Left ventricle myocardium inferior (tissue), 1 donor: ENCODE measurements around the gene MYH11. TPM values are rescaled to one million over a fixed set of nuclear protein-coding genes. Genes with fewer than 3 reads are reported as not detected.

Source experiments
- DNase-seq: peaks from one replicate; pipeline ENCODE4 v3.0.0-alpha.2; 2020
- H3K27ac ChIP-seq: fragments of 200-600 bp; replicated peaks from 2 replicates; pipeline ENCODE4 v1.8.0; 2021
- H3K27me3 ChIP-seq: fragments of 200-600 bp; 2 replicates; pipeline ENCODE4 v1.8.0; 2021; ENCODE audit warnings: low read depth
- H3K36me3 ChIP-seq: fragments of 200-600 bp; 2 replicates; pipeline ENCODE4 v1.8.0; 2021
- H3K4me1 ChIP-seq: fragments of 200-600 bp; 2 replicates; pipeline ENCODE4 v1.8.0; 2021
- H3K4me3 ChIP-seq: fragments of 200-600 bp; 2 replicates; pipeline ENCODE4 v1.8.0; 2021; ENCODE audit warnings: mild to moderate bottlenecking, moderate library complexity
- H3K9me3 ChIP-seq: fragments of 200-600 bp; replicated peaks from 2 replicates; pipeline ENCODE4 v1.8.0; 2021
- intact Hi-C: fragments of 100-400 bp; cut with micrococcal nuclease; formaldehyde crosslinking; loops from one replicate; pipeline ENCODE4 v1.11.0; 2022
- total RNA-seq: library from RNA; stranded (reverse); fragmentation: NEBNext Ultra II Directional; extraction: Animal tissue kit (Norgen Biotek cat#: 25700); gene quantifications from one replicate; pipeline ENCODE4 v1.2.1, GENCODE V29; 2021
- TF ChIP-seq, protein P1 (sequence below): fragments of 200-600 bp; IDR thresholded peaks from 2 replicates; pipeline ENCODE4 v1.8.0; 2021; ENCODE audit warnings: antibody characterized with exemption, mild to moderate bottlenecking, borderline replicate concordance
- donor health status: DM: no; HTN: yes; CAD: no; lungs with severe emphysema.

The MYH11 gene
- total RNA-seq, 1 donor from 2014 or later = 15.6 TPM

DNA sequence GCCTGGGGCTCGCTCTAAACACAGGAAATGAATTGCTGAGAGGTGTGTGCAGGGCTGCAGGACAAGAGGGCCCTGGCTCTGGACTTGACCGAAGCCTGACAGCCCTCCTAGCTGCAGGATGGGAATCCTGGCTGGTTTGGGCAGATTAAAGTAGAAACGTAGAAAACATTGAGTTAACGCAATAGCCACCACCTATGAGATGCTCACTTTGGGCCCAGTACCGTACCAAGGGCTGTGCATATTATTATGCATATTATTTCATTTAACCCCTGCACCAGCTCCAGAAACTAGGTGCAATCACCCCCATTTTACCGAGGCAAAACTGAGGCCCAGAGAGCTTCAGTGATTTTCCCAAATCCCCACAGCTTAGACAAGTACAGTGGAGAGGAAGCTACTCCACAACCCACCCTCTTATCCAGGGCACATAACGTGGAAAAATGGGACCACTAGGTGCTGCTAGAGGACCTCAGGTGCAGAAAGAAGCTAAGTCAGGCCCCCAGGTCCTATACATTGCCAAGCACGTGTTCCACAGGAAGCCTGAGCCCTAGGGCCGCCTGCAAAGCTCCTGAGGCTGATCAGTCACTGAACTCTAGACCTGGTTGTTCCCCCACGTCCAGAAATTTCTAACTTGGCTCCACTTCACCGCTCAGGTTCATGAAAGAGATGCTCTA is 79.2 kb downstream of the MYH11 start:
- TF ChIP-seq, protein P1, sequence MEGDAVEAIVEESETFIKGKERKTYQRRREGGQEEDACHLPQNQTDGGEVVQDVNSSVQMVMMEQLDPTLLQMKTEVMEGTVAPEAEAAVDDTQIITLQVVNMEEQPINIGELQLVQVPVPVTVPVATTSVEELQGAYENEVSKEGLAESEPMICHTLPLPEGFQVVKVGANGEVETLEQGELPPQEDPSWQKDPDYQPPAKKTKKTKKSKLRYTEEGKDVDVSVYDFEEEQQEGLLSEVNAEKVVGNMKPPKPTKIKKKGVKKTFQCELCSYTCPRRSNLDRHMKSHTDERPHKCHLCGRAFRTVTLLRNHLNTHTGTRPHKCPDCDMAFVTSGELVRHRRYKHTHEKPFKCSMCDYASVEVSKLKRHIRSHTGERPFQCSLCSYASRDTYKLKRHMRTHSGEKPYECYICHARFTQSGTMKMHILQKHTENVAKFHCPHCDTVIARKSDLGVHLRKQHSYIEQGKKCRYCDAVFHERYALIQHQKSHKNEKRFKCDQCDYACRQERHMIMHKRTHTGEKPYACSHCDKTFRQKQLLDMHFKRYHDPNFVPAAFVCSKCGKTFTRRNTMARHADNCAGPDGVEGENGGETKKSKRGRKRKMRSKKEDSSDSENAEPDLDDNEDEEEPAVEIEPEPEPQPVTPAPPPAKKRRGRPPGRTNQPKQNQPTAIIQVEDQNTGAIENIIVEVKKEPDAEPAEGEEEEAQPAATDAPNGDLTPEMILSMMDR = peak; percentile 51
- H3K4me1 ChIP-seq = no peaks in the 10 kb centered on the region
- intact Hi-C loops = no loop called here
- no peaks in the 10 kb centered on the region for H3K9me3 ChIP-seq
- no peaks in the 10 kb centered on the region for H3K36me3 ChIP-seq
- peaks cover 59% of the 10 kb centered on the region for H3K27me3 ChIP-seq
- no peak for DNase-seq
- H3K4me3 ChIP-seq = no peak overlapping the region
- no peak overlapping the region for H3K27ac ChIP-seq

DNA sequence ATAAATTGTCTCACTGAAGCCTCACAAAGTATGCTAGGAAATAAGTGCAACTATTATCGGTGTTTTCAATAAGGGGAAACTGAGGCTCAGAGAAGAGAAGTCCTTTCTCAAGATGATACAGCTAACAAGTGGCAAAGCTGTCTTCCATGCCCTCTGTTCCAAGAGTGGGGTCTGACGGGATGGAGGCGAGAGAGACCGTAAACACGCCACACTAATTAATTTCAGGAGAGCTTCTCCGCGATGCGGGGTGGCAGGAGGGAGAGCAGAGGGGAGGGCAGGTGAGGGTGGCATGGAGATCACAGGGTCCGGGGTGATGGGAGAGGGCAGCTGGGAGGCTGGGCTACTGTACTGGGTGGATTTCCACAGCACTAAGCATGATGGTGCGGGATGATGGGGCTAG is 80.3 kb downstream of the MYH11 start:
- H3K36me3 ChIP-seq = no peaks in the 10 kb centered on the region
- H3K9me3 ChIP-seq = no peaks in the 10 kb centered on the region
- no peaks in the 10 kb centered on the region for H3K4me1 ChIP-seq
- H3K27ac ChIP-seq = no peak overlapping the region
- no peak for DNase-seq
- intact Hi-C loops = no loop called here
- no peak overlapping the region for H3K4me3 ChIP-seq
- TF ChIP-seq, protein P1 = no peak
- H3K27me3 ChIP-seq = peaks cover 52% of the 10 kb centered on the region

DNA sequence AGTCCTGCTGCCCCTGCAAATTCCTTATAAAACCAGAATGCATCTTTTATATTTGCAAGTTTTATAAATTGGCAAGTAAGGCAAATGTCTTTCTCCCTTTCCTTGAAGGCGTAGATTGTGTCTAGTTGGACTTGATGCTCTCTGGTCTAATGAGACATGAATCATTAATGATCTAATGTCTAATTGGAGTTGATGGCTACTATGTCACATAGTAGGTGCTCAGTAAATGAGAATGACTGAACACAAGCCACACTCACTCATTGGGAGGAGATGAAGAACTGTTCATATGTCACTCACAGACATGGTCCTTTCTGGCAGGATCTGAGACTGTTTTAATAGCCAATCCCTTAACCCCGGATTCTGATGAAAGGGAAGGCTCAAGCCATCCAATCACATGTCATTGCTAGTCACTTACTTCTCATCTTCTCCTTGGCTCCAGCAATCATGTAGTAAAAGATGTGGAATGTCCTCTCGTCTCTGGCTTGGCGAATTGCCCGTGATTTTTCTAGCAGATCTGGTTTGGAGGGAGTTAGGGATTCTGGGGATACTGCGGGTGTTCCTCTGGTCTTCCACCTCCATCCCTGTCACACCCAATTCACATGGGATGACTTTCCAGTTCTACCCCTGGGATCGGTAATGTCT is 81.0 kb downstream of the MYH11 start:
- intact Hi-C loops = no loop called here
- H3K36me3 ChIP-seq = no peaks in the 10 kb centered on the region
- TF ChIP-seq, protein P1 = no peak

DNA sequence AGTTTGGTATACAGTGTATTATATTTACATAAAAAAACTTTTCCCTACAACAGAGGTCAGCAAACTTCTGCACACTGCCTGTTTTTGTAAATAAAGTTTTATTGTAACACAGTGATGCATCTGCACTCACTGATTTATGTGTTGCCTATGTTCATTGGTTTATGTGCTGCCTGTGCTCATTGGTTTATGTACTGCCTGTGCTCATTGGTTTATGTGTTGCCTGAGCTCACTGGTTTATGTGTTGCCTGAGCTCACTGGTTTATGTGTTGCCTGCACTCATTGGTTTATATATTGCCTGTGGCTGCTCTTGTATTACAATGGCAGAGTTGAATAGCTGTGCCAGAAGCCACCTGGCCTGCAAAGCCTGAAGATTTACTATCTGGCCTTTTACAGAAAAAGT is 81.6 kb downstream of the MYH11 start:
- DNase-seq = no peak
- Histone ChIP-seq H3K27ac (no peak overlapping the region), H3K4me3 (no peak overlapping the region), H3K9me3 (no peaks in the 10 kb centered on the region), H3K27me3 (peaks cover 48% of the 10 kb centered on the region), H3K36me3 (no peaks in the 10 kb centered on the region), H3K4me1 (peaks cover 8% of the 10 kb centered on the region)
- TF ChIP-seq, protein P1 = no peak
- intact Hi-C loops = no loop called here

More for the DNA sequence above, 81.0 kb downstream of the MYH11 start:
- peaks cover 2% of the 10 kb centered on the region for H3K4me1 ChIP-seq
- peaks cover 49% of the 10 kb centered on the region for H3K27me3 ChIP-seq
- no peak overlapping the region for H3K27ac ChIP-seq
- no peak overlapping the region for H3K4me3 ChIP-seq
- no peaks in the 10 kb centered on the region for H3K9me3 ChIP-seq
- no peak for DNase-seq

DNA sequence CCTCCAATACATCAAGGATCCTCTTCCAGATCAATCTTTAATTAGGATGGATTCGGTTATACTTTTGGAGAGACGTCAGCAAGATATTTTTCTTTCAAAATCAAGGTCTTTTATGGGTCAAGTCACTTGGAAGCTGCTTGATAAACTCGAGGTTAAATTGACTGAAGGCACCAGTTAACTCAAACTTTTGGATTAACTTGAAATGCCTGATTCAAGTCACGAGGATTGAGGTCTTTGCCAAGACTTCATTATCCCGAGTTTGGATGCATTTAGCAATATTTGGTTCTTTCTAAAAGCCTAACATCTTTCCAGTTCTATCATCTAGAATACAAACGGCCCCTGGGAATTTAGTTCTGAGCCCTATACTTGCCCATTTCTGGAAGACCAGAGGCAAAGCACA is 82.9 kb downstream of the MYH11 start:
- Histone ChIP-seq H3K36me3 (no peaks in the 10 kb centered on the region), H3K27ac (no peak overlapping the region), H3K4me3 (no peak overlapping the region), H3K27me3 (peaks cover 40% of the 10 kb centered on the region), H3K4me1 (peaks cover 14% of the 10 kb centered on the region), H3K9me3 (no peaks in the 10 kb centered on the region)
- no peak for DNase-seq
- TF ChIP-seq, protein P1 = no peak
- intact Hi-C loops = no loop called here
